ENCODE measurements around the gene TNFAIP6. TPM values are rescaled to one million over a fixed set of nuclear protein-coding genes. Genes with fewer than 3 reads are reported as not detected.

Gene TNFAIP6
- total RNA-seq, 1 experiment from 2014 or later: not detected

- DNase-seq (ENCODE audit: low read depth, low spot score) (no peak), ATAC-seq (no peak)
- TF ChIP-seq REST (IDR thresholded peaks at IDR 0.05; ENCODE audit: low read depth): no peak
- TF ChIP-seq MAX (IDR thresholded peaks at IDR 0.05): no peak
- TF ChIP-seq JUND (IDR thresholded peaks at IDR 0.05): no peak
- no peak for TF ChIP-seq EZH2 (IDR thresholded peaks at IDR 0.05)
- no peak for TF ChIP-seq EGR1 (IDR thresholded peaks at IDR 0.05; ENCODE audit: low read depth)
- no peak for TF ChIP-seq SP1 (IDR thresholded peaks at IDR 0.05; ENCODE audit: low read depth)
- TF ChIP-seq ELF1 (IDR thresholded peaks at IDR 0.05; ENCODE audit: borderline replicate concordance, low read depth): no peak
- TF ChIP-seq POLR2AphosphoS5 (IDR thresholded peaks at IDR 0.05; ENCODE audit: low read depth, low read length): no peak
- no peak for TF ChIP-seq CTCF (IDR thresholded peaks at IDR 0.05 in 2 of 3, conservative IDR thresholded peaks at IDR 0.05 in 1 of 3; ENCODE audit: borderline replicate concordance in 1 of 3, insufficient read depth in 1 of 3, low read depth in 2 of 3, low read length in 2 of 3)
- no peak for TF ChIP-seq SIN3A (IDR thresholded peaks at IDR 0.05; ENCODE audit: low read depth)
- no peak for TF ChIP-seq CBX3 (IDR thresholded peaks at IDR 0.05; ENCODE audit: low read depth)
- no peak for TF ChIP-seq YY1 (IDR thresholded peaks at IDR 0.05; ENCODE audit: extremely low read depth, insufficient replicate concordance, low read depth, low read length)
- TF ChIP-seq CEBPB (IDR thresholded peaks at IDR 0.05; ENCODE audit: low read depth): no peak
- no peak for TF ChIP-seq POLR2A (IDR thresholded peaks at IDR 0.05; ENCODE audit: borderline replicate concordance, extremely low read depth, insufficient read depth, insufficient read length)
- TF ChIP-seq ZNF274 (IDR thresholded peaks at IDR 0.05; ENCODE audit: low read depth, low read length): no peak
- RAD21 ChIA-PET (ENCODE audit: low non-redundant PET in 1 of 2, low total read pairs in 2 of 2, uncharacterized antibody in 2 of 2, unreplicated experiment in 2 of 2): no interaction called here
- BruUV-seq (replicated peaks): no TSS peak
- H3K27ac ChIP-seq (ENCODE audit: low read depth, low read length): no peak overlapping the region
- H2AFZ ChIP-seq (ENCODE audit: low read depth, low read length, poor library complexity, severe bottlenecking): no peak overlapping the region
- H3K9me2 ChIP-seq (ENCODE audit: insufficient read depth): no peaks in the 10 kb centered on the region
- CTCF ChIA-PET: no interaction called here
- POLR2A ChIA-PET: no interaction called here
- H3K9me3 ChIP-seq (ENCODE audit: control insufficient read depth in 1 of 2, insufficient read depth in 1 of 2, low read depth in 1 of 2, low read length in 2 of 2): no peaks in the 10 kb centered on the region
- H3K27me3 ChIP-seq (ENCODE audit: insufficient read depth, low read length): no peaks in the 10 kb centered on the region
- H4K20me1 ChIP-seq (ENCODE audit: insufficient read depth): no peaks in the 10 kb centered on the region
- intact Hi-C loops (cut with micrococcal nuclease): no loop called here
- no peaks in the 10 kb centered on the region for H3K36me3 ChIP-seq (ENCODE audit: control insufficient read depth in 1 of 2, insufficient read depth in 2 of 2, low read length in 2 of 2)
- H3K9ac ChIP-seq (ENCODE audit: low read length): no peak overlapping the region
- no peaks in the 10 kb centered on the region for H3K79me2 ChIP-seq (ENCODE audit: insufficient read depth, low read length)
- H3K4me1 ChIP-seq (ENCODE audit: control insufficient read depth in 1 of 2, insufficient read depth in 2 of 2, low read length in 2 of 2): no peaks in the 10 kb centered on the region
- no peak overlapping the region for H3K4me2 ChIP-seq (ENCODE audit: low read length)
- no peak overlapping the region for H3K4me3 ChIP-seq (replicated peaks in 1 of 2; ENCODE audit: low read depth in 1 of 2, low read length in 2 of 2)
Observed at GRCh38 chr2:151337643-151338042, 19.7 kb upstream of the TNFAIP6 start.
